ENCODE results near the gene URGCP.

DNA sequence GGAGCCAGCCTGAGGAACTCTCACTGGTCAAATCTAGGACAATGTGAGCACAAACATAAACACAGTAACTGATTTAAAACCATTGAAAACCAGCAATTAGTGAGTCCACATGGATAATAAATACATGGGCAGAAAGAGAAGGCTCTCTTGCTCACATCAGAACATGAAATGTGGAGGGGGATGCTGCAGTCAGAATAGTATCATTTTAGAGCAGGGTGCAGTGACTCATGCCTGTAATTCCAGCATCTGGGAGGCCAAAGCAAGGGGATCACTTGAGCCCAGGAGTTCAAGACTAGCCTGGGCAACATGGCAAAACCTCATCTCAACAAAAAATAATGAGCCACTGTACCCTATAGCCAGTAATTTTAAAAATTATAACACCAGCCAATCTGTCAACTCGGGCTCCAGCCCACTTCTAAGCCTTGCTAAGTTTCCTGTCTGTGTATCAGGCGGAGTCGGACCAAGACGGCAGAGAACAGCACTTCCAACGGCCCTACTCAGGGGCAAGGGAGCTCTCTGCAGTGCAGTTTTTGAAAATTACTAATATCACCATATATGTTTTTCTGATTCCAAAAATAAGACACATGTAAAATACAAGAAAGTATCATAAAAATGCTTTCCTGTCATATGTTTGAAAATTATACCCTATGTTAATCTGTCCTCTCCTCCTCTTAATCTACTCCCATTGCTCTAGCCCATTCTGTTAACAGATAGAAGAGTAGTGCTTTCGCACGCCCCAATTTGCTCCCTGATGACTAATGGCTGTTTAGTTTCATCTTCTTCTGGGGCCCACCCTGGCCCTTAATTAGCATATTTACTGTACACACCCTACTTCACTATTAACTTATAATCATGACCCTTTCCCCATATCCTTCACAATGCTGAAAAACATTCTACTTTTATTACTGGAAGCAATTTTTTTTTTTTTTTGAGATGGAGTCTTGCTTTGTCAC, 17.1 kb downstream of the URGCP start:
- TF ChIP-seq, protein P1, sequence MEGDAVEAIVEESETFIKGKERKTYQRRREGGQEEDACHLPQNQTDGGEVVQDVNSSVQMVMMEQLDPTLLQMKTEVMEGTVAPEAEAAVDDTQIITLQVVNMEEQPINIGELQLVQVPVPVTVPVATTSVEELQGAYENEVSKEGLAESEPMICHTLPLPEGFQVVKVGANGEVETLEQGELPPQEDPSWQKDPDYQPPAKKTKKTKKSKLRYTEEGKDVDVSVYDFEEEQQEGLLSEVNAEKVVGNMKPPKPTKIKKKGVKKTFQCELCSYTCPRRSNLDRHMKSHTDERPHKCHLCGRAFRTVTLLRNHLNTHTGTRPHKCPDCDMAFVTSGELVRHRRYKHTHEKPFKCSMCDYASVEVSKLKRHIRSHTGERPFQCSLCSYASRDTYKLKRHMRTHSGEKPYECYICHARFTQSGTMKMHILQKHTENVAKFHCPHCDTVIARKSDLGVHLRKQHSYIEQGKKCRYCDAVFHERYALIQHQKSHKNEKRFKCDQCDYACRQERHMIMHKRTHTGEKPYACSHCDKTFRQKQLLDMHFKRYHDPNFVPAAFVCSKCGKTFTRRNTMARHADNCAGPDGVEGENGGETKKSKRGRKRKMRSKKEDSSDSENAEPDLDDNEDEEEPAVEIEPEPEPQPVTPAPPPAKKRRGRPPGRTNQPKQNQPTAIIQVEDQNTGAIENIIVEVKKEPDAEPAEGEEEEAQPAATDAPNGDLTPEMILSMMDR (IDR thresholded peaks at IDR 0.05) = no peak
- no peak for TF ChIP-seq POLR2AphosphoS5 (IDR thresholded peaks at IDR 0.05; ENCODE audit: insufficient read depth in 1 of 2, low read depth in 1 of 2)
- TF ChIP-seq POLR2A (IDR thresholded peaks at IDR 0.05) = no peak
